Lower leg skin (tissue), 4 donors: ENCODE results near the gene SCP2D1. TPM values are rescaled to one million over a fixed set of nuclear protein-coding genes. Genes with fewer than 3 reads are reported as not detected.

Experiments
- DNase-seq, 2 donors: peaks; one replicate each; pipeline ENCODE4 v3.0.0-alpha.2; 2019; ENCODE audit warnings: low spot score in 2 of 2
- H3K4me3 ChIP-seq: fragments of 200-600 bp; sonication (generic); 2 replicates; pipeline ENCODE4 v1.5.1; 2017; ENCODE audit warnings: mild to moderate bottlenecking, low read depth; ENCODE audit not compliant: poor library complexity, severe bottlenecking
- POLR2A ChIP-seq, 2 donors: fragments of 450-650 bp; IDR thresholded peaks; one replicate each; pipeline ENCODE4 v1.6.1; 2016 to 2017; ENCODE audit warnings: antibody characterized with exemption in 2 of 2, mild to moderate bottlenecking in 1 of 2, moderate library complexity in 1 of 2
- WGBS, 2 donors: methylation state at CpG; one replicate each; pipeline ENCODE4 v1.1.5; 2018; 5-methylcytosine and 5-hydroxymethylcytosine counted together
- intact Hi-C: fragments of 100-400 bp; cut with DNase I; formaldehyde crosslinking; loops from one replicate; pipeline ENCODE4 v1.15.0; 2023; ENCODE audit warnings: low total_unique reads
- total RNA-seq, 4 donors: library from RNA; depleted of rRNA; stranded (reverse); fragments of >200 nt; gene quantifications; one replicate each; pipeline ENCODE4 v1.1.0, GENCODE V29; 2016
- TF ChIP-seq, protein P1 (sequence below), 3 donors: fragments of 450-650 bp; IDR thresholded peaks; one replicate each; pipeline ENCODE4 v1.5.1; 2016; ENCODE audit warnings: antibody characterized with exemption in 3 of 3, mild to moderate bottlenecking in 3 of 3, moderate library complexity in 2 of 3

The SCP2D1 gene
- total RNA-seq, 4 donors from 2014 or later, result not detected

DNA sequence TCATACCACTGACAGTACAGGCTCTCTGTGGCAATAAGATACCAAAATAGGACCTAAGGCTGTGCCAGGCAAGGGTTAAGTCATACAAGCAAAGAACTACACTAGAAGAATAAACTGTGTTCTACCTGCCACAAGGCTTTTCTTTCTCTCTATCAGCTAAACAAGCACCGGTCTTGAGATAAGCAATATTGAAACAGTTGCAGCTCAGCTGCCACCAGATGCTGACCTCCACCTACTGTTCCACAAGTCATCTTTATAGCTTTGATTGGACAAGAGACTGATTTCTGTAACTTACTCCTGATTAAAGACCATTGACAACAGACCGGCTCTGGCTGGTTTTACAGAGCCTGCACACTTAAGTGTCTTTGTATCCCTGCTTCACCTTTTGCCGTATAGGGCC lies 24.1 kb downstream of the SCP2D1 start:
- WGBS, 2 donors, result 80 to 90% methylated on average over 3 of the region's 3 CpGs
- no peak for DNase-seq
- no peak overlapping the region for H3K4me3 ChIP-seq
- TF ChIP-seq, protein P1, sequence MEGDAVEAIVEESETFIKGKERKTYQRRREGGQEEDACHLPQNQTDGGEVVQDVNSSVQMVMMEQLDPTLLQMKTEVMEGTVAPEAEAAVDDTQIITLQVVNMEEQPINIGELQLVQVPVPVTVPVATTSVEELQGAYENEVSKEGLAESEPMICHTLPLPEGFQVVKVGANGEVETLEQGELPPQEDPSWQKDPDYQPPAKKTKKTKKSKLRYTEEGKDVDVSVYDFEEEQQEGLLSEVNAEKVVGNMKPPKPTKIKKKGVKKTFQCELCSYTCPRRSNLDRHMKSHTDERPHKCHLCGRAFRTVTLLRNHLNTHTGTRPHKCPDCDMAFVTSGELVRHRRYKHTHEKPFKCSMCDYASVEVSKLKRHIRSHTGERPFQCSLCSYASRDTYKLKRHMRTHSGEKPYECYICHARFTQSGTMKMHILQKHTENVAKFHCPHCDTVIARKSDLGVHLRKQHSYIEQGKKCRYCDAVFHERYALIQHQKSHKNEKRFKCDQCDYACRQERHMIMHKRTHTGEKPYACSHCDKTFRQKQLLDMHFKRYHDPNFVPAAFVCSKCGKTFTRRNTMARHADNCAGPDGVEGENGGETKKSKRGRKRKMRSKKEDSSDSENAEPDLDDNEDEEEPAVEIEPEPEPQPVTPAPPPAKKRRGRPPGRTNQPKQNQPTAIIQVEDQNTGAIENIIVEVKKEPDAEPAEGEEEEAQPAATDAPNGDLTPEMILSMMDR (IDR thresholded peaks at IDR 0.05), result no peak
- no peak for TF ChIP-seq POLR2A (IDR thresholded peaks at IDR 0.05)
- intact Hi-C loops, result no loop called here

DNA sequence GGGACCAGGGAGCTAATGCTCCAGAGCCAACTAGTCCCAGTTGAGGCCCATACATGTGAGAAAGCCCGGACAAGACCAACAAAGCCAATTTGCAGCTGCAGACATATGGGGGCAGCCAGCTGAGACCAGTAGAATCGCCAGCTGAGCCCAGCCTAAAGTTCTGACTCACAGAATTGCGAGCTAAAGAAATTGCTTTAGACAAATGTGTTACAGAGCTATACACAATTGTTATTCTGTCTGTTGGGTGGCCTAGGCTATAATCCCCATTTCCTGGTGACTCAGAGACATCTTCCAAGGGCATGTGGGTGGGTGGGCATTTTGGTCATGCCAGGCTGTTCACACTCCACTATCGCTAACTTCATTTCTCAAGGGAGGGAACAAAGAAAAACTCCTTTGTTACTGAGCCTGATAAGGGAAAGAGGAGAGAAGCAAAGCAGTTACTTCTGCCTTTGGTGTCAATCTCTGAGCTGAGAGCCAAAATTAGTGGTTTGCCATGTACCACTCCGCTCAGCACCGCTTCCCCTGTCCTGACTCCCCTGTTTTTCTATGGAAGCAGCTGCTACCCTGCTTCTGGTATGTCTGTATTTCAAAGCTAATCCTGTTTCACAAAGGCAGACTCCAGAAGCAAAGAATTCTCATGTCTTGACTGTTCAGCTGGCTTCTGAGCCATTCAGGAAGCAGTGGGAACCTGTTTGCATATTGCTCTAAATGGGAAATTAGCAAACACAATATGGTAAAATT lies 26.1 kb downstream of the SCP2D1 start:
- WGBS, 2 donors, result 79 to 95% methylated on average over 6 of the region's 6 CpGs
- no peak overlapping the region for H3K4me3 ChIP-seq
- intact Hi-C loops, result no loop called here
- TF ChIP-seq, protein P1 (IDR thresholded peaks at IDR 0.05), result no peak
- no peak for TF ChIP-seq POLR2A (IDR thresholded peaks at IDR 0.05)
- no peak for DNase-seq

DNA sequence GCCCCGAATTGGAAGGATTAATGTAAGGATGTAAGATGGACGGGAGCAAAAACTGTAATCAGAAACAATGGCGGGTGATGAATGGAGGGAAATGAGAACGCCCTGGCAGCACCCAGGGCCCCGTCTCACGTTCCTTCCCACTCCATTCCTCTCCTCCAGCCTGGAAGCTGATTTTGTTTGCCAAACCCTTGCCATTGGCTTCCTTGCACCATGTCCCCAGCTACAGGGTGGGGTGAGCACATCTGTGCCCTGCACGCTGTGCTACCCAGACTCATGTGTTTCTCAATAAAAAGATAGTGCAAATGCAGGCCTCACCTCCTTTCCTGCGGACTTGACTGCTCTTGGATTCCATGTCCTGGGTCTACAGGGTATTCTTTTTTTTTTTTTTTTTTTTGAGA lies 26.7 kb downstream of the SCP2D1 start:
- DNase-seq, result no peak
- WGBS, 2 donors, result 93% methylated on average over 8 of the region's 8 CpGs
- TF ChIP-seq, protein P1 (IDR thresholded peaks at IDR 0.05), result no peak
- TF ChIP-seq POLR2A (IDR thresholded peaks at IDR 0.05), result no peak
- intact Hi-C loops, result no loop called here
- H3K4me3 ChIP-seq, result no peak overlapping the region

DNA sequence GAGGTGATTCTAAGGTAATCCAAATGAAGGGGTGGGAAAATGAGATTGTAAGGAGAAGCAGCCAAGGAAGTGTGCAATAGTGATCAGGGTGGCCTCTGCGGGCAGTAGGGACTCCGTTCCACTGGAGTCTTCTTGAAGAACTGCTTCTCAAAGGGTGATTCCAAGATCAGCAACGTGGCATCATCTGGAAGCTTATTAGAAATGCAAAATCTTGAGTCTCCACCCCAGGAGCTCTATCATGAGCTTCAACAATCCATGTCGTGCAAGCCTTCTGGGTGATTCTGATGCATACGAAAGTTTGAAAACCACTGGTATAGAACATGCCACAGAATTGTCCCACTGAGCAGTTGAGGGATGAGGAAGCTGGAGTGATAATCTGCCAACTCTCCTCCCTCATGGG lies 31.4 kb downstream of the SCP2D1 start:
- intact Hi-C loops, result no loop called here
- no peak for DNase-seq
- 70 to 72% methylated on average over 5 of the region's 5 CpGs for WGBS, 2 donors
- H3K4me3 ChIP-seq, result no peak overlapping the region
- no peak for TF ChIP-seq POLR2A (IDR thresholded peaks at IDR 0.05)
- TF ChIP-seq, protein P1 (IDR thresholded peaks at IDR 0.05), result no peak

DNA sequence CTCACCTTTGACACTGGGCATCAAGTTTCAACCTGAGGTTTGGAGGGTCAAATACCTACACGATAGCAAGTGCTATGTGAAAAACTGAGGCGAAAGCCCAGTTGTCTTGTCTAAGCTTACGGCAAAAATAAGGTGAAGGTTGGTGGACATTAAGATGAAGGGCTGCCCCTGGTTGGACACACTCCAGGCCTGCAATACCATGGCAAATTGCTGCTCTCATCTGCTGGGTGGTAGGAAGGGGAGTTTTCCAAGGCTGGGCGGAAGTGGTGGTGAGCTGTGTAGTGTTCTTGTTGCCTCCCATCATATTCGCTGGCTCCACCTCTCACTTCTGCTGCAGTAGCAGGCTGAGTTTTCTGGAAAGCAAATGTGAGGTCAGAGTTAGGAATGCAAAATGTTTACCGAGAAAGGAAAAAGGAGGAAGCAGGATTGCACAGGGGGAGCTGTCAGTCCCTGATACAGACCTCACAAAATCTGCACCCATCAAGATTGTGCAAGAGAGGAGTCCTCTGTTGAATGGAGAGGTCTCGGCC lies 33.7 kb downstream of the SCP2D1 start:
- intact Hi-C loops, result no loop called here
- WGBS, 2 donors, result 79 to 86% methylated on average over 7 of the region's 7 CpGs
- no peak overlapping the region for H3K4me3 ChIP-seq
- no peak for TF ChIP-seq POLR2A (IDR thresholded peaks at IDR 0.05)
- TF ChIP-seq, protein P1 (IDR thresholded peaks at IDR 0.05), result no peak
- DNase-seq, result no peak
